HUES6 (cell line): Measurements from ENCODE around the gene CENPS.
"Not testable (repeated sequence)": the region's sequence is repeated elsewhere in the genome, so short reads cannot be mapped to it uniquely, and the experiment has no call there.

Experiments
- H3K27ac ChIP-seq: 2 replicates; pipeline ENCODE4 v1.7.0; 2013; ENCODE audit warnings: low read depth, mild to moderate bottlenecking, low read length, inconsistent platforms
- H3K27me3 ChIP-seq: 2 replicates; pipeline ENCODE4 v1.6.1; 2013; ENCODE audit warnings: low read length; ENCODE audit not compliant: control insufficient read depth, insufficient read depth
- H3K36me3 ChIP-seq: 2 replicates; pipeline ENCODE4 v1.6.1; 2013; ENCODE audit warnings: low read length; ENCODE audit not compliant: control insufficient read depth, insufficient read depth
- H3K4me1 ChIP-seq: 2 replicates; pipeline ENCODE4 v1.6.1; 2013; ENCODE audit warnings: low read length; ENCODE audit not compliant: control insufficient read depth, insufficient read depth
- H3K4me3 ChIP-seq: 2 replicates; pipeline ENCODE4 v1.5.1; 2013; ENCODE audit warnings: low read depth, low read length
- H3K9ac ChIP-seq: one replicate; pipeline ENCODE4 v1.6.1; 2013; ENCODE audit warnings: mild to moderate bottlenecking, low read length
- H3K9me3 ChIP-seq: 2 replicates; pipeline ENCODE4 v1.6.1; 2013; ENCODE audit warnings: low read depth, low read length; ENCODE audit not compliant: control insufficient read depth, insufficient read depth

CENPS gene

DNA sequence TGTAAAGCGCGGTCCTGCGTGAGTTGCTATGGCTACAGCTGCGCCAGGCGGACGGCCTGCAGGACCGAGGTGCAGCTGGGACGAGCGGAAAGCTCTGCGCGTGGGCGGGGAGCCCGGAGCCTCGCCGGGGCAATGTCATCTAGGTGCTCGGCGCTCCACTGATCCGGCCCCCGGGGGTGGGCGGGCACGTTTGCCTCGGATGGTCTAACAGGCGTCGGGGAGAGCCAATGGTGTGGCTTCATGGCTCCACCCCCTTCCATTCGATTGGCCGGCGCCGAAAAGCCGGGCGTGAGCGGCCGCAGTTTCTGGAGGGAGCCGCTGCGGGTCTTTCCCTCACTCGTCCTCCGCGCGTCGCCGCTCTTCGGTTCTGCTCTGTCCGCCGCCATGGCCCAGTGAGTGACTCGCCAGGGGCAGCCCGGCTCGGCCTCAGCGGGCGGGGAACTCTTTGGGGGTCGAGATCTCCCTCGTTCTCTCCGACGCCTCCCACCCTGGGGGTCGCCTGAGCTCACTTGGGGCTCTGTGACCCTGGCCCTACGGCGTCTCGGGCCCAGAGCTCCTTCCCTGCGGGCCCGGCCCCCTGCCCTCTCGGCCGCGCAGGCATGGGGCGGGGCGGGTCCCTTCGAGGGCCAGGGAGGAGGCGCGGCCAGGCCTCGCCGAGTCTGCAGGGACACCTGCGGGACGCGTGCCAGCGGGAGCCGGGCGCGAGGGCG lies 31.3 kb upstream of the CENPS start, which contains the start of gene PGD:
Gene PGD, plus strand, starts transcription at position 331 of the 710 bp plus-strand sequence. Its CDS starts 54 bp downstream, at position 385.
- Histone ChIP-seq H3K9ac (peak within 1 kb of the TSS; percentile 94), H3K27ac (peak within 1 kb of the TSS; percentile 93; the same call in 1 of the 2 replicates), H3K36me3 (peaks cover 38% of the 10 kb centered on the region), H3K27me3 (no peaks in the 10 kb centered on the region), H3K4me1 (peaks cover 8% of the 10 kb centered on the region), H3K9me3 (peaks cover 5% of the 10 kb centered on the region; the same call in 1 of the 2 replicates), H3K4me3 (peak within 1 kb of the TSS; percentile 97)

DNA sequence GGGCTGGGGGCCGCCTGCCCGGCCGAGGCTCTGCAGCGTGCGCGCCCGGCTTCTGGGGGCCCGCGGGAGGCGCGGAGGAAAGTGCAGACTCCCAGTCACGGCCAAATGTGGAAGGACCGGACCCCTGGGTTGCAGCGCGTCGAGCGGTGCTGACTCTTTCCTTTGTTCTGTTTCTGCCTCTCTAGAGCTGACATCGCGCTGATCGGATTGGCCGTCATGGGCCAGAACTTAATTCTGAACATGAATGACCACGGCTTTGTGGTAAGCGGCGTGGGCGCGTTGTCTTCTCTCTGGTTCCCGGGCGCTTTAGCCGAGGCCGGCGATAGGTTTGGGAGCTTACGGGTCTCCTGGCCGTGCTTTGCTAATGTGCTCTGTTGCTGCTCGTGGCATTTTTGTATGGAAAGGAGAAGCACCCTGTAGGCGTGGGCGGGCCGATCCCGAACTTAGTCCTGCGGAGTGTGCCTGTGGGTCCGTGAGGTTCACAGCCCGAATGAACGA lies 30.7 kb upstream of the CENPS start:
- no peaks in the 10 kb centered on the region; the same call in 1 of the 2 replicates for H3K9me3 ChIP-seq
- H3K27ac ChIP-seq: peak overlapping the region; percentile 93; the same call in 1 of the 2 replicates
- peak overlapping the region; percentile 94 for H3K9ac ChIP-seq
- peak overlapping the region; percentile 97 for H3K4me3 ChIP-seq
- H3K36me3 ChIP-seq: peaks cover 44% of the 10 kb centered on the region
- no peaks in the 10 kb centered on the region for H3K27me3 ChIP-seq
- H3K4me1 ChIP-seq: peaks cover 8% of the 10 kb centered on the region

GRCh38 chr1:10400013-10400412 lies 30.2 kb upstream of the CENPS start:
- H3K9ac ChIP-seq: peak overlapping the region; percentile 94
- peak overlapping the region; percentile 93; the same call in 1 of the 2 replicates for H3K27ac ChIP-seq
- H3K9me3 ChIP-seq: no peaks in the 10 kb centered on the region
- peaks cover 49% of the 10 kb centered on the region for H3K36me3 ChIP-seq
- no peaks in the 10 kb centered on the region for H3K27me3 ChIP-seq
- peaks cover 8% of the 10 kb centered on the region for H3K4me1 ChIP-seq
- peak overlapping the region; percentile 97 for H3K4me3 ChIP-seq

DNA sequence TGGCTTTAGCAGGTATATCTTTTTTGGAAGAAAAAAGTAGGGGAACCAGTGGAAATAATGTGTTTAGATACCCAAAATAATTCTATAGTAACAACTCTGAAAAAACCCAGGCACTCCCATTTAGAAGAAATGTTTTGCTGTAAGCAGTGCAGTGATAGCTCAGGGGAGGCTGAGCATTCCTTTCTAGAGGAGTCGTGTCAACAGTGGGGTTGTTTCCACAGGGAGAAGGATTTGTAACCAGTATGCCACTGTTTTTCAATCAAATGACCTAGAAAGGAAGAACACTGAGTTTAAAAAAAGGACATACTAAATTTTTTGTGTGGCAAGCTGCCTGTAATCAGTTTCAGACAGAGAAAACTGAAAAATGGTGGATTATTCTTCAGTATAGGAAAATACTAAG lies 29.0 kb upstream of the CENPS start:
- no peaks in the 10 kb centered on the region for H3K9me3 ChIP-seq
- H3K27me3 ChIP-seq: no peaks in the 10 kb centered on the region
- no peak overlapping the region for H3K9ac ChIP-seq
- H3K27ac ChIP-seq: no peak overlapping the region
- H3K4me3 ChIP-seq: no peak overlapping the region
- H3K4me1 ChIP-seq: peaks cover 8% of the 10 kb centered on the region
- peaks cover 61% of the 10 kb centered on the region for H3K36me3 ChIP-seq

DNA sequence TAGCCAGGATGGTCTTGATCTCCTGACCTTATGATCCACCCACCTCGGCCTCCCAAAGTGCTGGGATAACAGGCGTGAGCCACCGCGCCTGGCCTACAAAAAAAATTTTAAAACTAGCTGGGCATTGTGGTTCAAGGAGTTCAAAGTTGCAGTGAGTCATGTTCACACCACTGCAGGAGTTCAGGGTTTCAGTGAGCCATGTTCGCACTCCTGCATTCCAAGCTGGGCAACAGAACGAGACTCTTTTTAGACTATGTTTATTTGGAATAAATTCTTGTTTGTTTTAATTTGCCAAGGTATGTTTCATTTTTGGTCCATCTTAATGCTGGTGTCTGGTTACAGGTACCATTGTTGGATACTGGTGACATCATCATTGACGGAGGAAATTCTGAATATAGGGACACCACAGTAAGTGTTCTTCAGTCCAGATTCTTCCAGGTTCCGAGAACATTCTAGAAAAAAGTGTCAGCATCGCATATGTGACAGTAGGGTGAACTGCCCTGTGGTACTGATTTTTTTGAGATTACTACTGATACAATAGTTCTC lies 27.4 kb upstream of the CENPS start:
- H3K4me3 ChIP-seq: no peak overlapping the region
- no peaks in the 10 kb centered on the region for H3K27me3 ChIP-seq
- H3K9ac ChIP-seq: no peak overlapping the region
- H3K27ac ChIP-seq: no peak overlapping the region
- peaks cover 77% of the 10 kb centered on the region for H3K36me3 ChIP-seq
- H3K9me3 ChIP-seq: no peaks in the 10 kb centered on the region
- peaks cover 8% of the 10 kb centered on the region for H3K4me1 ChIP-seq

DNA sequence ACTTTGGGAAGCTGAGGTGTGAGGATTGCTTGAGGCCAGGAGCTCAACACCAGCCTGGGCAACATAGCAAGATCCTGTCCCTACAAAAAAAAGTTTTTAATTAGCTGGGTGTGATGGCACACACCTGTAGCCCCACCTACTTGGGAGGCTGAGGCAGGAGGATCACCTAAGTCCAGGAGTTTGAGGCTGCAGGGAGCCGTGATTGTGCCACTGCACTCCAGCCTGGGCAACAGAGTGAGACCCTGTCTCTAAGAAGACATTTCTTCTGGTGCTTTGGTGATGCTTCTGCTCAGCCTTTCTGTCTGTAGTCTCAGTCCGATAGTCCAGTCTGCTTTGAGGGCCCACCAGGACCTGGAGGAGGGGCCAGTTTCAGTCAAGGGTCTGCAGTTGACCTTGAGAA lies 23.0 kb upstream of the CENPS start:
- peaks cover 96% of the 10 kb centered on the region for H3K36me3 ChIP-seq
- no peaks in the 10 kb centered on the region for H3K27me3 ChIP-seq

DNA sequence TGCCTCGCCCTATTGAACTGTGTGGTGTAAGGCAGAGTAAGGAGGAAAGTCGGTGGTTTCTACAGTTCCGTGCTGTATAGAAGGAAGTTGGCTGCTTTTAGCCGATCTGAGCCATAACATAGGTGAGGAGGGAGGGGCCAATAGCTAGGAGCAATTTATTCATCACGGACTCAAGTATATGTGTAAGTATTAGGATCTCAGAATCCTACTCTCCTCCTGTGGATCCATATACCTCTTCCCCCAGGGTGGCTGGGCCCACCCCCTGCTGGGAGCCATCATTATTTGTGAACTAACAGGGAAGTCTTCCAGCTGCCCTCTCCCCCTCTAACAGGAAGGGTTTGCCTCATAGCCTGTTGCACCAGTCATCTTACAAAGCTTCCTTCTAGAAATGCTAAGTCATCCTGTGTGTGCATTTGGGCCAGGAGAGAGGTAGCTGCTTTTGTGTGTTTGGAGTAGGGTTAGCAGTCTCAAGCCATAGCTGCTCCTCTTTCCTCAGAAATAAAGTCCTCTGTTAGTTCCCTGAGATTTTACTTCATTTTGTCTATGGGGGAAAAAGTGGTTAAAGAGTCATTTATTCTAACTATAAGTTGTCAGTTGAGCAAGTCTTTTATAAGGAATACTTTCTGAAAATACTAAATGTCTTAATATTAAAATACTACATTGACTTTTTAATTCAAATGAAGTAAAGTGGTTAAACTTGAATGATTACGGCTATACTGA lies 14.9 kb upstream of the CENPS start:
- H3K9me3 ChIP-seq: no peaks in the 10 kb centered on the region
- peaks cover 7% of the 10 kb centered on the region; the same call in 1 of the 2 replicates for H3K4me1 ChIP-seq
- peak overlapping the region; percentile 21; the same call in 1 of the 2 replicates for H3K27ac ChIP-seq
- H3K4me3 ChIP-seq: no peak overlapping the region
- H3K36me3 ChIP-seq: peaks cover 95% of the 10 kb centered on the region
- H3K27me3 ChIP-seq: no peaks in the 10 kb centered on the region
- H3K9ac ChIP-seq: peak overlapping the region; percentile 62

More for the DNA sequence above, 23.0 kb upstream of the CENPS start:
- Histone ChIP-seq H3K4me1 (no peaks in the 10 kb centered on the region), H3K9me3 (no peaks in the 10 kb centered on the region), H3K9ac (no peak overlapping the region), H3K4me3 (no peak overlapping the region), H3K27ac (no peak overlapping the region)

DNA sequence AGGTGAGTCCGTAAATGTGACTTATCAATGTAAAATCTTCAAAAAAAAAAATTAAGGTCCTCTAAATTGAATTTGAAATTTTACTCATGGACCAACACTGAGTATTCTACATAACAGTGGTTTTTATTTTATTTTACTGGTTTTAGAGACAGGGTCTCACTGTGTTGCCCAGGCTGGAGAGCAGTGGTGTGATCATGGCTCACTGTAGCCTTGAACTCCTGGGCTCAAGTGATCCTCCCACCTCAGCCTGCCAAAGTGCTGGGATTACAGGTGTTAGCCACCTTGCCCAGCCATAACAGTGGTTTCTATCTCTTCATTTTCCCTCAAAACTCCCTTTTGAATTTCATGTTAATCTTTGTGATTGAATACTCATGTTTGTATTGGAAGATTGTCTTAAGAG lies 14.3 kb upstream of the CENPS start:
- Histone ChIP-seq H3K36me3 (peaks cover 94% of the 10 kb centered on the region), H3K9ac (peak overlapping the region; percentile 47), H3K27ac (peak overlapping the region; percentile 21; the same call in 1 of the 2 replicates)
- not testable (repeated sequence) for H3K27me3 ChIP-seq, H3K4me3 ChIP-seq, H3K9me3 ChIP-seq, H3K4me1 ChIP-seq

DNA sequence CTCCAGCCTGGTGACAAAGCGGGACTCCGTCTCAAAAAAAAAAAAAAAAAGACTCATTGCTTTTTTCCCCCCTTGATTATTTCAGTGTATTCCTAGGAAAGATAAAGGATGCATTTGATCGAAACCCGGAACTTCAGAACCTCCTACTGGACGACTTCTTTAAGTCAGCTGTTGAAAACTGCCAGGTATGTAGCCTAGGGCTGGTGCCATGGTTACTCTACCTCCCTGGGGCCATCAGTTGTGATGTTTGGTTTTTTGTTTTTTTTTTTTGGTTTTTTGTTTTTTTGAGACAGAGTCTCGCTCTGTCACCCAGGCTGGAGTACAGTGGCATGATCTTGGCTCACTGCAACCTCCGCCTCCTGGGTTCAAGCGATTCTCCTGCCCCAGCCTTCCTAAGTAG lies 11.5 kb upstream of the CENPS start:
- not testable (repeated sequence) for H3K9ac ChIP-seq, H3K27ac ChIP-seq
- H3K36me3 ChIP-seq: peaks cover 75% of the 10 kb centered on the region

GRCh38 chr1:10419351-10419750 lies 10.9 kb upstream of the CENPS start:
- Histone ChIP-seq H3K4me3 (no peak overlapping the region), H3K36me3 (peaks cover 69% of the 10 kb centered on the region), H3K9ac (no peak overlapping the region), H3K27ac (no peak overlapping the region), H3K9me3 (no peaks in the 10 kb centered on the region), H3K4me1 (peaks cover 7% of the 10 kb centered on the region; the same call in 1 of the 2 replicates), H3K27me3 (no peaks in the 10 kb centered on the region)

More for the DNA sequence above, 11.5 kb upstream of the CENPS start:
- H3K4me1 ChIP-seq, H3K4me3 ChIP-seq, H3K9me3 ChIP-seq, H3K27me3 ChIP-seq: not testable (repeated sequence)

GRCh38 chr1:10421637-10422036 lies 8.6 kb upstream of the CENPS start:
- Histone ChIP-seq H3K27me3 (no peaks in the 10 kb centered on the region), H3K36me3 (peaks cover 47% of the 10 kb centered on the region), H3K4me3 (no peak overlapping the region), H3K9ac (no peak overlapping the region), H3K27ac (no peak overlapping the region), H3K9me3 (no peaks in the 10 kb centered on the region), H3K4me1 (no peaks in the 10 kb centered on the region)
